ENCODE results near the gene ADGRB3. TPM values are rescaled to one million over a fixed set of nuclear protein-coding genes. Genes with fewer than 3 reads are reported as not detected.

Gene ADGRB3
- total RNA-seq, 1 donor from 2014 or later = 1.5 TPM

GRCh38 chr6:69343851-69344250, 708.8 kb downstream of the ADGRB3 start:
- Mint-ChIP-seq H3K27ac (peak overlapping the region; percentile 1), H3K9me3 (peaks cover 9% of the 10 kb centered on the region), H3K36me3 (peaks cover 3% of the 10 kb centered on the region), H3K4me3 (no peak overlapping the region), H3K4me1 (peaks cover 24% of the 10 kb centered on the region), H3K27me3 (ENCODE audit: insufficient read depth, low read depth) (peaks cover 6% of the 10 kb centered on the region)
- H3K4me2 ChIP-seq = no peak overlapping the region
- H2AFZ ChIP-seq (replicated peaks) = no peak overlapping the region
- no peaks in the 10 kb centered on the region for H3K36me3 ChIP-seq
- no peaks in the 10 kb centered on the region for H3F3A ChIP-seq (ENCODE audit: low read depth)
- H3K27me3 ChIP-seq = no peaks in the 10 kb centered on the region
- no peaks in the 10 kb centered on the region for H3K9me3 ChIP-seq (ENCODE audit: low read depth)
- no peak overlapping the region for H3K4me3 ChIP-seq
- no peak overlapping the region for H3K9ac ChIP-seq
- H3K27ac ChIP-seq = no peak overlapping the region
- no peak for DNase-seq (ENCODE audit: low spot score)
- H3K79me2 ChIP-seq (ENCODE audit: low read depth) = no peaks in the 10 kb centered on the region
- no peaks in the 10 kb centered on the region for H3K4me1 ChIP-seq
- no peaks in the 10 kb centered on the region for H4K20me1 ChIP-seq (ENCODE audit: low read depth)
- TF ChIP-seq EZH2phosphoT487 (IDR thresholded peaks at IDR 0.05) = no peak
- no peak for TF ChIP-seq EZH2 (IDR thresholded peaks at IDR 0.05)
- TF ChIP-seq, protein P1, sequence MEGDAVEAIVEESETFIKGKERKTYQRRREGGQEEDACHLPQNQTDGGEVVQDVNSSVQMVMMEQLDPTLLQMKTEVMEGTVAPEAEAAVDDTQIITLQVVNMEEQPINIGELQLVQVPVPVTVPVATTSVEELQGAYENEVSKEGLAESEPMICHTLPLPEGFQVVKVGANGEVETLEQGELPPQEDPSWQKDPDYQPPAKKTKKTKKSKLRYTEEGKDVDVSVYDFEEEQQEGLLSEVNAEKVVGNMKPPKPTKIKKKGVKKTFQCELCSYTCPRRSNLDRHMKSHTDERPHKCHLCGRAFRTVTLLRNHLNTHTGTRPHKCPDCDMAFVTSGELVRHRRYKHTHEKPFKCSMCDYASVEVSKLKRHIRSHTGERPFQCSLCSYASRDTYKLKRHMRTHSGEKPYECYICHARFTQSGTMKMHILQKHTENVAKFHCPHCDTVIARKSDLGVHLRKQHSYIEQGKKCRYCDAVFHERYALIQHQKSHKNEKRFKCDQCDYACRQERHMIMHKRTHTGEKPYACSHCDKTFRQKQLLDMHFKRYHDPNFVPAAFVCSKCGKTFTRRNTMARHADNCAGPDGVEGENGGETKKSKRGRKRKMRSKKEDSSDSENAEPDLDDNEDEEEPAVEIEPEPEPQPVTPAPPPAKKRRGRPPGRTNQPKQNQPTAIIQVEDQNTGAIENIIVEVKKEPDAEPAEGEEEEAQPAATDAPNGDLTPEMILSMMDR (IDR thresholded peaks at IDR 0.05) = no peak

GRCh38 chr6:69349771-69350170, 714.7 kb downstream of the ADGRB3 start:
- H3K9ac ChIP-seq = no peak overlapping the region
- H3K27me3 Mint-ChIP-seq (ENCODE audit: insufficient read depth, low read depth) = peaks cover 6% of the 10 kb centered on the region
- H3K27me3 ChIP-seq = no peaks in the 10 kb centered on the region
- peaks cover 3% of the 10 kb centered on the region for H3K36me3 Mint-ChIP-seq
- H3K4me3 ChIP-seq = no peak overlapping the region
- no peaks in the 10 kb centered on the region for H4K20me1 ChIP-seq (ENCODE audit: low read depth)
- no peak for DNase-seq (ENCODE audit: low spot score)
- TF ChIP-seq EZH2phosphoT487 (IDR thresholded peaks at IDR 0.05) (no peak), EZH2 (IDR thresholded peaks at IDR 0.05) (no peak)
- TF ChIP-seq, protein P1 (IDR thresholded peaks at IDR 0.05) = no peak
- H3K9me3 ChIP-seq (ENCODE audit: low read depth) = no peaks in the 10 kb centered on the region
- no peak overlapping the region for H3K27ac ChIP-seq
- H3K4me1 ChIP-seq = no peaks in the 10 kb centered on the region
- peaks cover 9% of the 10 kb centered on the region for H3K9me3 Mint-ChIP-seq
- H3K4me2 ChIP-seq = no peak overlapping the region
- peak overlapping the region; percentile 12 for H2AFZ ChIP-seq (replicated peaks)
- H3K4me3 Mint-ChIP-seq = no peak overlapping the region
- no peak overlapping the region for H3K27ac Mint-ChIP-seq
- H3K79me2 ChIP-seq (ENCODE audit: low read depth) = no peaks in the 10 kb centered on the region
- H3K4me1 Mint-ChIP-seq = peaks cover 6% of the 10 kb centered on the region
- H3K36me3 ChIP-seq = no peaks in the 10 kb centered on the region
- no peaks in the 10 kb centered on the region for H3F3A ChIP-seq (ENCODE audit: low read depth)

GRCh38 chr6:69362209-69362608, 727.1 kb downstream of the ADGRB3 start:
- H3K79me2 ChIP-seq (ENCODE audit: low read depth) = no peaks in the 10 kb centered on the region
- H3K36me3 Mint-ChIP-seq = peaks cover 2% of the 10 kb centered on the region
- H3F3A ChIP-seq (ENCODE audit: low read depth) = no peaks in the 10 kb centered on the region
- H3K4me2 ChIP-seq = no peak overlapping the region
- TF ChIP-seq, protein P1 (IDR thresholded peaks at IDR 0.05) = no peak
- TF ChIP-seq EZH2phosphoT487 (IDR thresholded peaks at IDR 0.05) (no peak), EZH2 (IDR thresholded peaks at IDR 0.05) (no peak)
- no peak overlapping the region for H3K9ac ChIP-seq
- no peak for DNase-seq (ENCODE audit: low spot score)
- peaks cover 11% of the 10 kb centered on the region for H3K4me1 Mint-ChIP-seq
- no peaks in the 10 kb centered on the region for H3K9me3 ChIP-seq (ENCODE audit: low read depth)
- no peak overlapping the region for H3K4me3 Mint-ChIP-seq
- no peaks in the 10 kb centered on the region for H3K27me3 Mint-ChIP-seq (ENCODE audit: insufficient read depth, low read depth)
- H3K4me1 ChIP-seq = peaks cover 5% of the 10 kb centered on the region
- H3K27me3 ChIP-seq = no peaks in the 10 kb centered on the region
- H3K9me3 Mint-ChIP-seq = no peaks in the 10 kb centered on the region
- no peaks in the 10 kb centered on the region for H3K36me3 ChIP-seq
- H3K27ac Mint-ChIP-seq = no peak overlapping the region
- no peak overlapping the region for H3K27ac ChIP-seq
- no peak overlapping the region for H2AFZ ChIP-seq (replicated peaks)
- no peak overlapping the region for H3K4me3 ChIP-seq
- H4K20me1 ChIP-seq (ENCODE audit: low read depth) = no peaks in the 10 kb centered on the region

All from neural progenitor cell (in vitro differentiated cells).